Hematopoietic multipotent progenitor cell treated with erythropoietin and hydrocortisone succinate and interleukin-3 and kit ligand, for 6 days (in vitro differentiated cells): ENCODE results near the gene ADAMTS2.

Experiments used
- DNase-seq: peaks from one replicate; pipeline ENCODE4 v3.0.0-alpha.2; 2015

Gene ADAMTS2

GRCh38 chr5:179343719-179344430, 1.4 kb downstream of the ADAMTS2 start:
- DNase-seq, result peak; percentile 35

- DNase-seq, result no peak
These were observed 2.1 kb downstream of the ADAMTS2 start for GRCh38 chr5:179343021-179343718.

DNA sequence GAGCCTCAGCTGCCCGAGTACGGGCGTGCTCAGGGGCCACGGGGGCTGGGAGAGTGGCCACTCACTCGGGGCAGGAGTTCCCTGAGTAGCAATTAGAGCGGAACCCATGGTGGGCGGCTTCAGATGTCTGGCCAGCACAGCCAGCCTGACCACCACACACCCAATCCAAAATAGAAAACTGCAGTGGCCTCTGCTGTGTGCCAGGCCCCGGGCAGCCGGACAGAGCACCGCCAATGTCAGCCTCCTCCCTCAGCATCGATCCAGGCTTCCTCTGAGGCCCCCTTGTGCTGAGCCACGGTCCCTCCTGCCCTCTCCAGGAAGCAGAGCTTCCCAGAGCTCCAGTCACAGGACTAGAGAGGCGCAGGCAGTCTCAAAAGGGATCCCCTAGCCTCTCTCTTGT, 2.7 kb downstream of the ADAMTS2 start:
- no peak for DNase-seq

GRCh38 chr5:179340465-179340864, 4.8 kb downstream of the ADAMTS2 start:
- no peak for DNase-seq

- DNase-seq, result no peak
These were observed 5.3 kb downstream of the ADAMTS2 start for GRCh38 chr5:179339996-179340395.

- DNase-seq, result no peak
These were observed 6.2 kb downstream of the ADAMTS2 start for GRCh38 chr5:179339081-179339480.

DNA sequence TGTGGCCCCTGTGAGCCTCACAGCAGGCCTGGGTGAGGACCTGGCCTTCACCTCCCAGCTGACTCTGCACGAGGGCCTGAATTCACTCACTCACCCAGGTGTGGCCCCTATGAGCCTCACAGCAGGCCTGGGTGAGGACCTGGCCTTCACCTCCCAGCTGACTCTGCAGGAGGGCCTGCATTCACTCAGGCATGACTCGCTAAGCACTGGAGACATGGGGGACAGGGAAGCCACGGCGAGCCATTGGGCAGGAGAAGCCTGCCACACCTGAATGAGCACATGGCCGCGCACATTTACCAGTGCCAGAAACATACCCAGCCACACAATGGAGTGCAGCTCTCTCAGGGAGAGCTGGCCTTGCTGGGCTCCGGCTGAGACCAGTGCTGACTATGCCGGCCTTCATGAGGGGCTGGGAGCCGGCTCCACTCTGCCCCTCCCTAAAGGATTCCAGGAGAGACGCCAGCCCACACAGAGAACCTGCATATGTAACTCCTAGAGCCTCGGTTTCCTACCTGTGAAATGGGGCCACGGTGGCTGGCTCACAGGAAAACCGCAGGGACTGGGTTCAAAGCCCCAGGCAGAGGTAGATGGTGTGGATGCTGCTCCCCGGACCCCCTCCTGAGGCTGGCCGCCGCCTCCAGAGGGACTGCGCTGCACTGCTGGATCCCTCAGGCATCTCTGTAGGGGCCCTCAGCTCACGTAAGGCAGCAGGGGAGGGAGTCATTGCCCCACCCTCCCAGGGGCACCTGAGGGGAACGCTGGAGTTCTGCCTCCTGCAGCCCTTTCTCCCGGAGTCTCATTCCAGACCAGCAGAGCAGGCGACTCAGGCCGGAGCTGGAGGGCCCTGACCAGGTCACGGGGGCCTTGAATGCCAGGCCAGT, 7.2 kb downstream of the ADAMTS2 start:
- DNase-seq, result no peak

DNA sequence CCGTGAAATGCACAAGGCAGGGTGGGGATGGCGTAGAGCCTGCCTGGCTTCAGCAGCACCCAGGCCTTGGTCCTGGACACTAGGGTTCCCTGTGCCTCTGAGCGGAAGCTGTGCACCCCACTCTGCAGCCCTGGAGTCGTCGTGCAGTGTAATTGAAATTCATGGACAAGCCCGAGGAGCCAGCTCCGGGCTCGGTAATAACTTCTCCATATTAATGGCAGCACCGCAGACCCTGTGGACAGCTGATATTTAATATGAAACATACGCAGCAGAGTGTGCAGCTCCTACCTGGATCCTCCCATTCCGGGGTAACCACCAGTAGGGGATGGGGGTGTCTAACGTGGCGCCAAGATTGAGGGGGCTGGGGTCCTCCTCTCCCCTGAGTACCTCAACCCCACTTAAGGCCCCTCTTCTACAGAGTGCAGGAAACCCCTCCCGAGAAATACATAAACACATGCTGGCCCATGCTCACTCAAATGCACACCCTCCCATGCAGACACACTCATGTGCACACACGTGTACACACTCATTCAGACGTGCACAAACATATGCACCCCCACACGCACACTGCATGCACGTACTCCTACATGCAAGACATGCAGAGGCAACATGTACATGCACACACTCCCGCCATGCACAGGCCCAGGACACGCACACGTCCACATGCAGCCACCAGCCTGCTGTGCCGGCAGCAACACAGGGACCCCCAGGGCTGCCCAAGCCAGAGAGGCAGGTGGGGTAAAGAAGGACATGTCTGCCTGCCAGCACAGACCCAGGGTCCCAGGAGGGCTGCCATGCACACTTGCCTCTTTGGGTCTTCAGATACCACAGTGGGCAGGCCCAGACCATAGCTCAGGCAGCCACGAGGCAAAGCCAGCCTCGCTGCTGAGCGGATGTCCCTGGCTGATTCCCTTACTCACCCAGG, 8.1 kb downstream of the ADAMTS2 start:
- DNase-seq, result no peak

DNA sequence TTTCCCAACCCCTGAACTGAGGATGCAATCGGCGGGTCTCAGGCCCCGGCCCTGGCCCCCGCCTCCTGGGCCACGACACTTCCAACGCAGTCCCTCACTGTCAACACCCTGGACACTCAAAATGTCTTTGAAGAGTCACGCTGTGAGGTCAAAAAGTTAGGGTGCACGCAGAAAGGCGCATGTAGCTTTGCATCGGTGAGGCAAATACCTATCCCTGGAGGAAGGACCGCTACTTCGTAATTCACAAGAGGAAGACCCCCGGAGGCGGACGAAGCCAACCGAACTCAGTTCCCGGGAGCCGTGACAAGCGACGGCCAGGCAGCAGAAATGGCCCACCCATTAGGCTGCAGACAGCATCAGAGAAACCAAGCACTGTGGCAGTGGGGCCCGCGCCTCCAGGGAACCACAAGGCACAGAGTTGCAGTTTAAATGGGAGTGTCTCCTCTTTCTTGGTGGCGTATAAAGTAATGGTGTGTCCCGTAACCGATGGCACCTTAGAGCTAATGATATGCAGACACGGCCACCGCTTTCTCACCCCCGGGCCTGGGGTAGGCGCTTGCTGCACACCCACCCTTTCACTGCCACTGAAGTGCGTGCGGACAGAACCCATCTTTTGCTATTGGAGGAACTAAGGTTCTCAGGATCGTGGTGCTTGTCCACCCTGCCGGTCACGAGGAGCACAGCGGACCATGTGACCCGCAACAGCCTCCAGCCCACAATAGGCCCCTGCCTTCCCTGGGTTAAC, 9.0 kb downstream of the ADAMTS2 start:
- no peak for DNase-seq

DNA sequence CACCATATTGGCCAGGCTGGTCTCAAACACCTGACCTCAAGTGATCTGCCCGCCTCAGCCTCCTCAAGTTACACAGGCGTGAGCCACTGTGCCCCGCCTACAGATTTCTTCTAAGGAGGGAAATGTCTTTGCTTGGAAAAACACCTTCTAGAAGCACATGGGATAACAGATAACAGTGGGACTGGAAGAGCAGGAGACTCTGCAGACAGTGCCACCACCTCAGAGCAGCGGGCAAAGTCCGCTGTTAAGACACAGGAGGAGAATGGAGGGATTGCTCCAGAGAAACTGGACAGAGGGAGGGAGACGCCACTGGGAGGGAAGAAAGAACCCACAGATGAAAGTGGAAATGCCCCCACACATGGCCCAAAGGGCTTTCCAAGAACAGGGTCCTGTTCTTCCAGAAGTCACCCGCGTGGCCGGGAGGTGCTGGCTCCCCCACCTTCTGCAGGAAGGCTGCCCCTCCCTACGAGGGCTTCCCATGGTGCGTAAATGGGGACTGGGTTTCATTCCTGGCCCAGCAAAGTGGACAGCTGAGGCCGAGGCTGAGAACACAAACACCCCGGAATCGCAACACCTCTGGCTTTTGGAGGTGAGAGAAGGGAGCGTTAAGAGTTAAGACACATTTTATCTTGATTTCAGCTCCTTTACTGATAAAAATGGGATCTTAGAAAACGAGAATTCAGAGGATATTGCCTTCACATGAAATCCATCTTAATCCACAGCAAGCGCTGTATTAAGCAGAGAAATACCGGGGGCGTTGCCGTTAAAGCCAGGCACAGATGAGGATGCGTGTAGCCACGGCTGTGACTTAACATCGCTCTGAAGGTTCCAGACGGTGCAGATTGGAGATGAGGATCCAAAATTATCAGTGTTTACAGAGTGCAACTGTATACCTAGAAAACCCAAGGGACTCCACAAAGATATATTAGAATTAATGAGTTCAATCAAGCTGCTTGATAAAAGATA, 11.2 kb downstream of the ADAMTS2 start:
- no peak for DNase-seq

DNA sequence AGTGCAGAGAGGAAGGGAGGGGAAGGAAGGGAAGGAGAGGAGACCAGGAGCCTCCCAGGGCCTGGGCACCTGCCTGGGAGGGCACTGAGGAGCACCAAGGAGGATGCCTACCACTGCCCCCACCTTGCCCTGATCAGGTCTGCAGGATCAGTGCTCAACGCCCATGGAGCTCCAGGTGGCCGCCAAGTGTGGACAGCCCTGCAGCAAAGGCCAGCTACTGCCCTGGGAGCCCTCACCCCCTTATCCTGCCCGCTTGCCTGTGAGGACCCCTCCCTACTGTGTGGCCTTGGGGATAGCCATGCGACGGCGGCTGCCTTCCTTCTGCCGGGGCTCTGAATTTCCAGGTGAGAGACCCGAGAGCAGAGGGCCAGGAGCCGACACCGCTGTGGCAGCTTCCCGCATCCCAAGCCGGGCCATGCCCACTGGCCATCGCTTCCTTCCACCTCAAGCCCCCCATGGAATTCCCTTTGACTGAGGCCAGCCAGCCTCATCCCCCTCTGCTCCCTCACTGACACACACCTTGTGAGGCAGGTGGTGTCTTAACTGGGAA, 12.4 kb downstream of the ADAMTS2 start:
- no peak for DNase-seq

DNA sequence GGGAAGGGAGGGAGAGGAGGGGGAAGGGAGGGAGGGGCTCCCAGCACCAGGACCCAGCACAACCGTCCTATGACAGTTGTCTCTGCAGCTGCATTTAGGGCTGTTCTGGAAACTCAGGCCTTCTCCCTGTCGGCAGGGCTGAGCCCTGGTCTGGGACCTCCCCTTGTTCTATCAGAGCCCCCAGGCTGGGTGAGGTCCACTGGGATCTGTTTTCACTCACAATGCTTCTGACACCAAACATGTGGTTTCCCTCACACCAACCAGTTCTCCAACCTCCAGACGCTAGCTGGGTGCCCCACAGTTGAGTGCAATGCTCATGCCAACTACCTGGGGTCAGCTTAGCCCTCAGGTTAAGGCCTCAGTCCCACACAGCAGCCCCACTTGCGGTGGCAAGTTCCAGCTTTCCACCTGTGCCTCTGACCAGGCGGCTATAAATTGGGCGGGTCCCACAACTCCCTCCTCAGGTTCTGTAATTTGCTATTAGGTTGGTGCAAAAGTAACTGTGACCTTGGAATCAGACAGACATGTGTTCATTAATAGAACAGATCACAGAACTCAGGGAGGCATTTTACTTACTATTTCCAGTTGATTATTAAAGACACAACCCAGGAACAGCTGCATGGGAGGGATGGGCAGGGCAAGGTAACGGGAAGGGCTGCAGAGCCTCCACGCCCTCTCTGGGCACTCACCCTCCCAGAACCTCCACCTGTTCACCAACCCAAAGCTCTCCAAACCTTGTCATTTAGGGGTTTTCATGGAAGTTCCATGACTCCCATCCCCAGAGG, 13.5 kb downstream of the ADAMTS2 start:
- DNase-seq, result no peak

DNA sequence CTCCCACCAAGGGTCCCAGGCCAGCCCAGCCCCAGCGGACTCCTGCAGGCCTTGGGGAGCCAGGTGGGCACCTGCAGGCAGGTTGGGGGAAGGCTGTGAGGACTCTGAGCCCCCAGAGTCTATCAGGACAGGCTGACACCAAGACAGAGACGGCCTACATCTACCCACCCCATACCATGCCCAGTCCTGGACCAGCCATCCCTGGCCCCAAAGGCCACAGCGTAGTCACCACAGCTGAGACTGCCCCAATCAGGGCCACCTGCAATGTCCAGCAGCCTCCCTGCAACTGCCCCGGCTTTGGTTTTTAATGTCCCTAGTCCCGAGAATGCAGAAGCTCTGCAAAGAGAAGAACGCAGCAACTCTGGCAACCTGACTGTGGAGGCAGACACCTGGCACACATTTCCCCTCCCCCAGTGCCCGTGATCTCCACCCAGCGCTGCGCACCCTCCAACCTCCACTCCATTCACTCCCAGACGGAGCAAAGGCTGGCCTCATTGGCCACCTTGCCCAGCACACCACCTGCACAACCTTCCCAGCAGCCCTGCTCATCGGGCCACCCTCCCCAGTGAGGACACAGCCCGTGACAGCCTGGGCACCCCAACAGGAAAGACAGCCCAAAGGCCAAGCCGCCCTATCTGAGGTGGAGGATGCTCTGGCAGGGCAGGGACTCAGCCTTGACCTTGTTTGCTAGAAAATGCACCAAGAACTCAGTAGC, 14.9 kb downstream of the ADAMTS2 start:
- DNase-seq, result no peak

DNA sequence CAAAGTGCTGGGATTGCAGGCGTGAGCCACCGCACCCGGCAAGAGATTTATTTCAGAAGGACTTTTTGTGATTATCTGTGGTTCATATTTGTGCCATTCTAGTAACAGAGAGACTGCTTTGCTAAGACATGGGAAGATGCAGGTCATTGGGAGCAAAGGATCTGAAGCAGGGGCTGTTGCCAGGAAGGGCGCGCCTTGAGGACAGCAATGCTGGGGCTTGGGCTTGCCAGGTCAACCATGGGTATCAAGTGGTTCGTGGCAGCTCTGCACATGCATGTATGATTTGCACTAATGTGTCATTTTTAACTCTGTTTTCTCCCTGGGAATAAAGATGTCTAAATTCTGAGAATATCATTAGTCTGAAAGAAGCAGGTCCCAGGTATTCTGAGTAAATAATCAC, 17.0 kb downstream of the ADAMTS2 start:
- DNase-seq, result no peak

- no peak for DNase-seq
These were observed 18.1 kb downstream of the ADAMTS2 start for GRCh38 chr5:179327021-179327735.

DNA sequence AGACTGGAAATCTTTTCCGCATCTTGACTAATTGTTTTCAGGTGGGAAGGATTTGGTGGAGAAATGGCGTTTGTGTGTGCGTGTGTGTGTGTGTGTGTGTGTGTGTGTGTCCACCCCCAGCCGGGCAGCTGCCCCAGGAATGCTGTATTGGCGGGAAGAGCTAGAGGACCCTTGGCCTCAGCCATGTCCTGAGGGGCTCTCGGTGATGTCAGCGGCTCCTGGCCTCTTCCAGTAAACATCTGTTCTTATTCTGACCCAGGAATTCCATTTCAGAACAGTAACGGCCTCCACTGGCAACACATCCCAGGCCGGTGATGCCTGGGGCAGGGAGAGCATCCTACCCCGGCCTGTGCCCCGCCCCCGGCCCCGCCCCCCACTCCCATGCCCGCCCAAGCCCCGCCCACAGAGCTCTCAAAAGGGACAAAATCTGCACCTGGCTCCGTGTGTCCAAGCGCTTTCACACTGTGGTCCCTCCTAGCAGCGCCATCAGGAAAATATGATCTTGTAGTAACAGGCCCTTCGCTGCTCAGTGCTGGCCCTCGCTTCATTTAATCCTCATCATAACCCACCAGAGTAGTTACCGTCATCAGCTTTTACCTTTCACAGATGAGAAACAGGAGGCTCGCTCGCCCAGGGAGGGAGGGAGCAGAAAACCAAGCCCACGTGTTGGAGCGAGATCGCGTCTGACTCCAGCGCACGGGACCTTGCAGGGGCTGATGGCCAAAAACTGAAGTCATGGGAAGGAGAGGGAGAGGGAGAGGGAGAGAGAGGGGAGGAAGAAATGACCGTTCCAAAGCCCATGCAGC, 18.9 kb downstream of the ADAMTS2 start:
- no peak for DNase-seq
